HCEC 1CT (cell line): ENCODE measurements around the gene QRICH1.

Source experiments
- DNase-seq: peaks from one replicate; pipeline ENCODE4 v3.0.0-alpha.2; 2017

Gene QRICH1, protein sequence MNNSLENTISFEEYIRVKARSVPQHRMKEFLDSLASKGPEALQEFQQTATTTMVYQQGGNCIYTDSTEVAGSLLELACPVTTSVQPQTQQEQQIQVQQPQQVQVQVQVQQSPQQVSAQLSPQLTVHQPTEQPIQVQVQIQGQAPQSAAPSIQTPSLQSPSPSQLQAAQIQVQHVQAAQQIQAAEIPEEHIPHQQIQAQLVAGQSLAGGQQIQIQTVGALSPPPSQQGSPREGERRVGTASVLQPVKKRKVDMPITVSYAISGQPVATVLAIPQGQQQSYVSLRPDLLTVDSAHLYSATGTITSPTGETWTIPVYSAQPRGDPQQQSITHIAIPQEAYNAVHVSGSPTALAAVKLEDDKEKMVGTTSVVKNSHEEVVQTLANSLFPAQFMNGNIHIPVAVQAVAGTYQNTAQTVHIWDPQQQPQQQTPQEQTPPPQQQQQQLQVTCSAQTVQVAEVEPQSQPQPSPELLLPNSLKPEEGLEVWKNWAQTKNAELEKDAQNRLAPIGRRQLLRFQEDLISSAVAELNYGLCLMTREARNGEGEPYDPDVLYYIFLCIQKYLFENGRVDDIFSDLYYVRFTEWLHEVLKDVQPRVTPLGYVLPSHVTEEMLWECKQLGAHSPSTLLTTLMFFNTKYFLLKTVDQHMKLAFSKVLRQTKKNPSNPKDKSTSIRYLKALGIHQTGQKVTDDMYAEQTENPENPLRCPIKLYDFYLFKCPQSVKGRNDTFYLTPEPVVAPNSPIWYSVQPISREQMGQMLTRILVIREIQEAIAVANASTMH

DNA sequence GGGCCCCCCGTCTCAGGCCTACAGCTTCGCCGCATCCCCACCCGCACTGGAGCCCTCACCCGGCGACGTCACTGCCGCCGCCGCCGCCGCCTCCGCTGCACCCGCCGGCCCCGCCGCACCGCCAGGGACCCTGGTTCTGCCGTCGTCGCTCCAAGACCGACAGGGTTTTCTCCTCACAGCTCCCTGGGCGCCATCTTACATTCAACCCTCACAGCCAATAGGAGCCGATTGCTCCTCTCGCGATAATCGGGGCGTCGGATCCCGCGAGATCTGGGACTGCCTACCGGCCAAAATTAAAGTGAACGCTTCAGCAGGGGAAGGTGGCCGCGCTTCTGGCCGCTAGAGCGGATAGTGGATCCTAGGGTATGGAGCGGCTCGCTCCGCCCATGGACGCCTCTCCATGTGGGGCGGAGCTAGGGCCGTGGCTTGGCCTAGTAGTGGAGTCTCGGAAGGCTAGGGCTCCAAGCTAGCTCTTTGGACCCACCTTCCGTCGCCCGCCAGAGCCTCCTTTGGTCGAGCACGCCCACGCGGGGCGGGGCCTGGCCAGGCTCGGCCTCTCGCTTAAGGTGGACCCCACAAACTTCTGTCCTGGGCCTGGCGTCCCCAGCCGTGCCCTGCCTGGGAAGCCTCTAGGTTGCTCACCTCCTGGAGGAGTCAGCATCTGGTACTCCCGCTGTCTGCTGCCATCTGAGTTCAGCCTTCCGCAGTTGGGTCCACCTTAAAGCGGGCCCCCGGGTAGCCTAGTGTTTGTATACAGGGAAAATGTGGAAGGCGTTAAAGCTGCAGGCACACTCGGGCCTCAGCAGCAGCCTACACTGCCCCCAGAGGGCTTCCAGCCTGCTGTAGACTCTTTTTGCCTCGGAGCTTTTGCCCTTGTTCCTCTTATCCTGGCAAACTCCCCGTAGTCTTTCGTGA, at the start of gene QRICH1:
QRICH1 (minus strand) TSS at position 219 of the 915 bp plus-strand sequence. CDS start 17,054 bp downstream, outside the sequence.
- DNase-seq: peak; percentile 97

DNA sequence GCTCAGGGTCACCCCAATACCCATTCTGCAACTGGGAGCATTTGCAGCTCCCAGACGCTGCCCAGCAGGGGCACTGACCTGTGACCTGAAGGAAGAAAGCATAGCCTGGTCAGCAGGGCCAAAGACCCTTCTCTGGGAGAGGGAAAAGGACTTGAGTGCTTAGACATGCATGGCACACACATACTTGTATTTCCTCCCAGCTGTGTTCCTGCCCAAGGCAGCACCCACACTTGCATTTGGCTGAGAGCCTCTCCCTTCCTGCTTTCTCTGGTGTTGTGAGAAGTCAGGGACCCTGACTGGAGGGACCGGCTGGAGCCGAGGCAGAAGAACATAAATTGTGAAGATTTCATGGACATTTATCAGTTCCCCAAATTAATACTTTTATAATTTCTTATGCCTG, 46.2 kb upstream of the QRICH1 start:
- no peak for DNase-seq

DNA sequence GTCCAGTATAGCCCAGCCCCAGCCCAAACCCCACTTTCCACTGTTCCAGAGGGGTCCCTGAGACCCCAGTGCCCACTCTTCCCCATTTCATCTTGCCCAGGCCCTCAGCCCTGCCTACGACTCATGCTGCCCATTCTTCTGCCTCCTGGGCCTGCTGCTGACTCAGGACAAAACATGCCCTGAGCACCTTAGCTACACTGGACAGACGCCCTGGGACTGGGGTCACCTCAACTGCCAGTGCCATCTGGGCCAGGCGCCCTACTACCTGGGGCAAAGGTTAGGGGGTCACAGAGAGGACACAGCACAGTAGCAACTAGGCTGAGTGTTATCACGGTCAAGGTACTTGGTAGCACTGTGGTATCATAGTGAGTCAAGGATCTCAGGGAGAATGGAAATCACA, 41.6 kb upstream of the QRICH1 start:
- DNase-seq: no peak

DNA sequence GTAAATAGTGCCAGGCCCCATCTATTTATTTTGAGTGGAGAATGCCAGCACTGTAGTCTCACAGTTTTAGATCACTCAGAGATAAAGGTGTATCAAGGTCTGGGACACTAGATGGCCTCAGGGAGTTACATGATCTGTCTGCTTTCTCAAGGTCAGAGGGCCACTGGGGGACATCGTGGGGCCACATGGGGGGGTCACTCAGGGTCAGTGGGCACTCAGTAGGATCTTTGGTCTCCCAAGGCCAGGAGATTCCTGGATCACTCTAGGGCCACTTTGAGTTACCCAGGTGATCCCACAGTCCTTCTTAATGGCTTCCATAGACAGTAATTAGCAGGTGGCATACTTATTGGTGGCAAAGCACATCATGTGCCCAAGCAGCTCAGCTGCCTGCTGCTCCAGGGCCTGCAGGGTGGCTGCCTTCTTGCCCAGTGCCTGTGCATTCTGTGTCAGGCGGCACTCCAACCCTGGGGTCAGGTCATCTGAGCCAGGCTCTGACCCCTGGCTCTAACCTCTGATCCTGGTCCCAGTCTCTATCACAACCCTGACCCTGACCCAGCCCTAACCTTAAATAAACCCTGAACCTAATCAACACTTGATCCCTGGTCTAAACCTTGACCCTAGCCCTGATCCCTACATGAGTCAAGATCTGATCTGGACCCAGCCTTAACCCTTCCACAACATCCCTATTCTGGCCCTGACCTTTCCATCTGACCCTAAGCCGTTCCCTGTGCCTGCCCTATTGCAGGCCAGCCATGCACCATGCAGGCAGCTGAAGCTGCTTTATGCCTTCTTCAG, 40.8 kb upstream of the QRICH1 start:
- DNase-seq: no peak

DNA sequence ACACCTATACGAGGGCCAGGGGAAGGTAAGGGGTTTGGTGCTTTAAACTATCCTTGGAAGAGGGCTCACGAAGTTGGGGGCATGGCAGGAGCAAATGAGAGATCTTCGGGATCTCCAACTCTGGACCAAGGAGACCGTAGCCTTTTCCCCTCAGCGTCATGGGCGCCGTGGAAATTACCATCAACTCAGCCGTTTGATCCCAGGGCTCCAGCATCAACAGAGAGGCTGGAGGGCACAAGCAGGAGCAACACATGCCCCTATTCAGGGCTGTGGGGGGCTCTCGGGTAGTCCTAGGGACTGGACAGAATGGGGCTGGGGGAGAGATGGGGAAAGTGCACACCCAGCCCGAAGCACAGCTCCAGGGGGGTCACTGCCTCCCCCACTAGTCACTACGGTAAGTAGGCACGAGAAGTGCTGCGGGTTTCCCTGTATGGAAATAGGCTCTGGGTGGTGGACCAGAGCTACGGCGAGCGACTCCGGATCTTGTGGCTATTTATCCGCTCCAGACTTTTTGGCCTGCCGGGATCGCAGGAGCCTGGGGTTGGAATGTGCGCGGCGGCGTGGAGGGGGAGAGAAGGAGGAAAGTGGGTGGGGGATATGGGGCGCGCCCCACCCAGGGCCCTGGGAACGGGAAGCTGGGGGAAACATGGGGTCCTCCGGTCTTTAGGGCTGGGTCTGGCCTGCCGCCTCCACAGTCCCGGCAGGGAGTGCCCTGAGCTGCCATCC, 39.5 kb upstream of the QRICH1 start:
- DNase-seq: peak; percentile 83

DNA sequence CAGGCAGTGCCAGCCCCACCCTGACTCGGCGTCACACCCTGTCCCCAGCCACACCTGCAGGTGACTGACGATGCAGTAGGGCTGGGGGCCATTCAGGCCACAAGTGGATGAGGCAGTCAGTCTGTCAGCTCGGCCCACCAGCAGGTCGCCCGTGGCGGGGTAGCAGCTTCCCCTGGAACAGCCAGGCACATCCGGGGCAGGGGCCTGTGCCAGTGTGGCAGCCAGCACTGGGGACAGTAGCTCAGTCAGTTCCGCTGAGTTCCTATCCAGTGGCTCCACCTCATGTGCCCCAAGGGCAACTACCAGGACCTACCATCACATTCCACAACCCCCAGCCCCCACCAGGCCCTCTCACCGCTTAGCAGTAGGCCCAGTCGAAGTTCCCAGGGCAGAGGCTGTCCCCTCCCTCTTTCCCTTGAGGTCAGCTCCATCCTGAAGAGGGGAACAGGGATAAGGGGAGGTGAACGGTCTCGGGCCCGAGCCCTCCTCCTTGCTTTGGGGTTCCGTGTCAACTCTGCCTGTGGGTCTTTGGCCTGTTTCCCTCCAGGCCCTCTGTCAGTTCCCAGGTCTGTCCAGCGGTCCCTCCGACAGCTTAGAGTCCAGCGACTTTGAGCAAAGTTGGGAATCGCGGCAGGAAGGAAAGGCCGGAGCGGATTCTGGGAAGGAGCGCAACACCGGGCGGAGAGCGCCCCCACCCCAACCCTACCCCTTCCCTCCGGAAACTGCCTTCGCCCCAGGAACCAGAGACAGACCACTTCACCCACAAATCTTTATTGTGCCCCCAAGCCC, 38.8 kb upstream of the QRICH1 start, which contains the start of gene LAMB2:
LAMB2 (minus strand) TSS at position 614 of the 789 bp plus-strand sequence; CDS start at position 431, 183 bp downstream.
- peak; percentile 68 for DNase-seq

DNA sequence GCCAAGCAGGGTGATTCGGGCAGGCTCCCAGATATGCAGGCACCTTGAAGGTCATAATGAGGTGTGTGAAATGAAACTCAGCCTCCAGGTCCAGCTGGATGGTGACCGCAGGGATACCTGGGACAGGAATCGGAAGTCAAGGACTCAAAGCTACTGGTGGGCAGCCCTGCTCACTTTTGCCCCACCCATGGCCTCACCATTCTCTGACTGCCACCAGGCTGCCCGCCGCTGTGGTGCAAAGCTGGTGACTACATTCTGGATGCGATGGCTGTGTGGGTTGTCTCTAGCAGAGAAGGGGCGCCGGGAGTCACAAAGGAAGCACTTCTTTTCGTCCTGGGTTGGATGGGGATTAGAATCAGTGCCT, 38.2 kb upstream of the QRICH1 start:
- no peak for DNase-seq

DNA sequence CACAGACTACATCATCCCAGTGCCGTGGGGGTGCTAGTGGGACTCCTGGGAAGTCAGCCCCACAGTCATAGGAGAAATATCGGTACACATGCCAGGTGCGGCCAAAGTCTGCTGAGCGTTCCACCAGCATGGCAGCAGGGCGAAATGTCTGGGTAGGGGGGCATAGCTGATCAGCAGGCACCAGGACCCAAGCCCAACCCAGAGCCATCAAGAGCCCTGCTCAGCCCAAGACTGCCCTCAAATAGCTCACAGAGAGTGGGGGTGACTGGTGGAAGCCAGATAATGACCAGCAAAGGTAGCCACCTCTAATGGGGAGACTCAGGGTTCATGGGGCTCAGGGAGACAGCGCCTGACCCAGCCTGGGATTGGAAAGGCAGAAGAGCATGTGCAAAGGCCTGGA, 37.7 kb upstream of the QRICH1 start:
- DNase-seq: no peak

DNA sequence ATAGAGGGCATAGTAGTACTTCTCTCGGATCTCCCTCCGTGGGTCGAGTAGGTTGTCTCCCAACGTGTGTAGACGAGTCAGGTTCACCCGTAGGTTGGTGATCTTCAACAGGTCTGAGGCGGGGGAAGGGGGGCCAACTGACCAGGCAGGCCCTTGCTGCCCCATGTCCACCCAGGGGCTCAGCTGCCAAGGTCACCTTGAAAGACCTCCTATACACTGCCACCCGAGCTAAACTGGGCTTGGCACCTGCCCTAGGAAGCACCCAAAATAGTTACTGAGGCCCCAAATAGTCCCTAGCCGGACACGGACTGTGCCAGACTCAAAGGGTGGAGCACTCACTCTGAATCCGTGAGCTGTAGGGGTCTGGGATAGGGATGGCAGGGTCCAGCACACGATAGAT, 37.2 kb upstream of the QRICH1 start:
- DNase-seq: no peak

DNA sequence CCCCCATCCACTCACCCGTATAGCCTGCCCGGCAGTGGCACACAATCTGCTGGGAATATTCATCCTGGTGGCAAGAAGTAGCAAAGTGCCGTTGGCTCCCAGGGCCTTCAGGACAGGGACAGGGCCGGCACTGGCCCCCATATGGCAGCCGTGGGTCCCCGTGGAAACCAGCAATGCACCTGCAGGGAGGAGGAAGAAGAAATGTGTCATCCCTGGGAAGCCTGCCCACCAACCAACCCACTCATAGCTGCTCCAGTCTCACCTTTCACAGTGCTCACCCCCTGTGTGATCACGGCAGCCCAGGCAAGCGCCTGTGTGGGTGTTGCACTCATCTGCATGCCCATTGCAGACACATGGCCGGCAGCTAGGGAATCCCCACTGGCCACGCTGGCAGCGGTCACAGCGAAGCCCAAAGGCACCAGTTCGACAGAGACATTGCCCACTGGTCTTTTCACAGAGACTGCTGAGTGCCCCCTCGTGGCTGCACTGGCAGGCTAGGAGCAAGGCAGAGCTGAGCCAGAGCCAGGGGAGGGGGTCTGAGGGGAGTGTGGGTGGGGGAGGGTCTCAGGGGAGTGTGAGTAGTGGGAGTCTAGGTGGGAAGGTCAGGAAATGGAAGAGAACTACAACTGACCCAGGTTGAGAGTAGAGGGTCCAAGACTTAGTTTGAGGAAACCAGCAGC, 31.3 kb upstream of the QRICH1 start:
- DNase-seq: no peak

DNA sequence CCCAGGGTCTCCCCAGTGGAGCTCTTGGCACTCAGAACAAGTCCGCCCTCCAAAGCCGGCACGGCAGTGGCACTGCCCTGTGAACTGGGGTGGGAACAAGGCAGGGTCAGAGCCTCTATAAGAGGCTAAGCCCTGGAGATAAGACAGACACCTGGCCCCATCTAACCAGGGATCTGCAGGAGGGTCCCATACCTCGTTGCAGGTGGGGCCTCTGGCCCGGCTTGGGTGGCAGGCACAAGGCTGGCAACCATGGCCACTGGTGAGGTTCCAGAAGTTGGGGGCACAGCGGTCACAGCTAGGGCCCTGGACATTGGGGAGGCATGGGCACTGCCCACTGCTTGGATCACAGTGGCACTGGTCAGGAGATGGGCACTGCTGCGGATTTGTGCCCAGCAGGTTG, 30.3 kb upstream of the QRICH1 start:
- DNase-seq: no peak

DNA sequence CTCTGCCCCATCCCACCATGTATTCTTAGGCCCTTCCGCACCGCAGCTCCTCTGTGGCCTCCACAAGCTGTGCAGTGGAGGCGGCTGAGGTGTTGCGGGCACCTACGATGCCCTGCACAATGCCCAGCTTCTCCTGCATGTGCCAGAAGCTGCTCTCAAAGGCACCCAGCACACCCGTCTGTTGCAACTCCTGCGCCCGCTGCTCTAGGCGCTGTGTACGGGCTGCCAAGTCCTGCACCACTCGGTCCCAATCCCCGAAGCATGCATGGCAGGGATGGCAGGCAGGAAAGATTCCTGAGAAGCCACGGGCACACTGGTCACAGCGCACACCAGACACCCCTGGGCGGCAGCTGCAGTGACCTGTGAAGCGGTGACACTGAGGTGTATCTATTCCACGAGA, 29.8 kb upstream of the QRICH1 start:
- no peak for DNase-seq

DNA sequence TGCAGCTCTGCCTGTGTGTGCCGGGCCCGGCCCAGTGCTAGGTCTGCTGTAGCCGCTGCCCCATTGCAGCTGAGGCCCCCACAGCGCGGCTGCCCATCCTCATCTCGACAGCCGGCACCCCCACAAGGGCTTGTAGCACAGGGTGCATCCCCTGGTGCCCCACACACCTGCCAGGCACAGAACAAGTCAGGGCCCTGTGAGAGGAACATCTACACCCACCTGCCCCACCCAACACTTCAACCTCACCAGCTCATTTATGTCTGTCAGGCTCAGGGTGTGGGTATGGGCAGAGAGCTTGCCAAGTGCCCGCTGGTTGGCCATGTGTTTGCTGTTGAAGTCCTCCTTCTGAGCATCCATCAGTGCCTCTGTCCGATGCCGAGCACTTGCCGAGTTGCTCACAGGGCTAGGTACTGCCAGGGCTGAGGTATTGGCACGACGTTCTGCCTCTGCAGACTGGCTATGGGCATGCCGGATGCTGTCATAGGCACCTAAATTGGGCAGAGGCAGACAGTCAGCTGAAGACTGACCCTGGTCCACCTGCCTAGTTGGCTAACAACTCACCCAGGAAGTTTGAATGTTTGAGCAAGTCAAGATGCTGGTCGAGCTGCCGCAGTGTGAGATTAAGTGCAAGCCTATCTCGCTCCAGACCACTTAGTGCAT, 29.1 kb upstream of the QRICH1 start:
- no peak for DNase-seq

DNA sequence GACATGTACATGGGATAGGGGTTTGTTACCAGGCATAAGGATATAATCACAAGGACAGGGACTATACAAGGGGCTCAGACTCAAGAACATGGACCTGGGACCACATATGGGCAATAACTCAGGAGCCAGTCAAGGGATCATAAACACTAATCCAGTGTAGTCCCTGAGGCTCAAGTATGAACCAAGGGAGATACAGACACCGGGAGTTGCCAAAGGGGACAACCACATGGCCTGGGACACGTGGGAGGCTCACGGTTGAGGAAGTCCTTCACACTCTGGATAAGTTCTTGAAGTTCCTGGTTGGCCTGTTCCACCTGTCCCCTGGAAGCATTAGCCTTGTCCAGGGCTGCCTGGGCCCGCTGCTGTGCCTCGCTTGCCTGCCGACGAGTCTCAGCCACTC, 28.6 kb upstream of the QRICH1 start:
- DNase-seq: no peak

DNA sequence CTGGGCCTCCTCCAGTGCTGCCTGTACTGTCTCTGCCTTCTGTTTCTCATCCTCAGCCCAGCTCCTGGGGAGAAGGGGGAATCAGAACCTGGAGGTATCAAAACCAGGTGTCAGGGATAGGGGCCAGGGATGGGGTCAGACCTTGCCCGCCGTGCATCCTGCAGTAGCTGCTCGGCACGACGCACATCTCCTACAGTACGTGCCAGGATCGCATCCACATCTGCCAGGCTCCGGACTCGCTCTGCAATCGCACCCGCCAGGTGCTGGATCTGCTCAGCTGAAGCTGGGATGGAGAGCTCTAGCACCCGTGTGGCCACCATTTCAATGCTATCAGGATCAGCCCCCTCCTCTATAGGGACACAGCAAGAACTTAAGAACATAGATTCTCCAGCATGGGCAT, 28.2 kb upstream of the QRICH1 start:
- no peak for DNase-seq

DNA sequence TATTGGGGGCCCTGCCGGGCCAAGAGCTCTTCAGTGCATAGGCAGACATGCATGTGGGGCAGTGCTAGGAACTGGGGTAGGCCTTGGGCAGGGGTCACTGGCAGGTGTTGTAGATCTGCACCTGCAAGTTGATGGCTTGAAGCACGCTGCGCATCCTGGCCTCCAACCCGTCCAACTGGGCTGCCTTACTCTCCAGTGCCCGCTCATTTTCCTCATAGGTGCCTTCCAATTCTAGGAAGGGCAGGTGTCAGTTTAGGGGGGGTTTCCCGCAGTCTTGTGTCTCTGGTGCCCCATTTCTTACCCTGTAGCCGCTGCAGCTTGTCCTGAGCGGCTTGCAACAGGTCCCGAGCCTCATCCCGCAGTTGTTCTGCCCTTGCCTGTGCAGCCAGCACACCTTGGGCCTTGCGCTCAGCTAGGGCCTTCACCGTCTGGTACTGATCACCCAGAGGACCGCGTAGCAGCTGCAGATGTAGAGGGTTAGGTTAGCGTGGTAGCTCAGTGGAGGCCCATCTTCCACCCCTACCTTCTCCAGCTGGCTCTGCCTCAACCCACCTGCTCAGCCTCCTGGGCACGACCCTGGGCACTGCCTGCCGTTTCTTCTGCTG, 27.4 kb upstream of the QRICH1 start:
- no peak for DNase-seq

DNA sequence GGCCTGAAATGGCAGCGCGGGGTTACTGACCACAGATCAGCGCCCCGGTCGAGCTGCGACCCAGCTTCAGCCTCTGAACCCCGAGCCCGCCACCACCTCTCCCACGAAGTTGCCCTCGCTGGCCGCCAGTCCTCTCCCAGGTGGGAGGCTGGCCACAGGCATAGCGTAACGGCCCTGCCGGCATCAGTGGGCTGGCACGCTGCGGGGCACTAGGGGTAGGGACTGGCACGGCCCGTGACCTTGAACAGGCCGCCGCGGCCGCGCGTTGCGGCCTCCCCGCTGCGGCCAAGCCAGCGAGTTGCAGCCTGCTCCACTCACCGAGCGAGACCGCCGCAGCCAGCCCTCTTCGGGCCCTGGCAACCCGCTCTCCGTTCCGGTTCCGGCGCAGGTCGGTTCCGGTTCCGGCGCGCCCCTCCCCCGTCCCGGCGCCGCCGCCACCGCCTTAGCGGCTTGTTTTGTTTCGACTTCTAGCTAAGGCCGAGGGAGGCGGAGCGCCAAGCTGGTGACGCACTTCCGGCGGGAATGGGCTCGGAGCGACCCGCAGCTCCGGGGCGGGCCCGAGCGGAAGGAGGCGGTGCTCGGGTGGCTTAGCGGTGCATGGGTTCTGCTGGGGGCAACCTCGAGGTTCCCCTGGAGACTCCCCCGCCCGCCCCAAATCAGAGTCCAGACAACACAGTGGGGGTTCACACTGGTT, 26.7 kb upstream of the QRICH1 start, which contains the start of gene USP19:
USP19 (minus strand) TSS at position 386 of the 694 bp plus-strand sequence. CDS start 1,678 bp downstream, outside the sequence.
- peak; percentile 87 for DNase-seq

DNA sequence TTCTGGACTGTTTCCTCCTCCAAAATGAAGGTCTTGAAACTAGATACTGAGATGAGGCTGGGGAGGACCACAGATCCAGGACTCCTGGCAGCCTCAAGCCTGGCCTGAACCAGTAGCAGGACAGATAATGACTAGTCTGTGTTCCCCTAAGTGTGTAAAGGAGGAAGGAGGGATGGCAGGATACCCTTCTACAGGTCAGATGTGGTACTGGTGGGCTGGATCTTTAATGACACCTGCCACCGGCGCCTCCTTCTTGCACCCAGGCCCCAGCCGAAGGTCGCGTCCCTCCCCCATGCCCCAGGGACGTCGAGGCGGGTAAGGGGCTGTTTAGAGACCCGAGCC, 26.2 kb upstream of the QRICH1 start:
- DNase-seq: no peak
